Activated CD8-positive, alpha-beta T cell treated with anti-CD3 and anti-CD28 coated beads for 36 hours (primary cell): ENCODE data around the gene DHRS3. TPM values are rescaled to one million over a fixed set of nuclear protein-coding genes. Genes with fewer than 3 reads are reported as not detected.

ENCODE experiments used
- ATAC-seq: fragments of 200-7000 bp; cut with Tn5 transposase; one replicate; pipeline ENCODE4 v1.10.0; 2021; ENCODE audit warnings: mild to moderate bottlenecking, moderate library complexity
- CTCF ChIA-PET: fragments of 350-600 bp; sonication (Branson Sonifier 250); formaldehyde crosslinking; loops from one replicate; lab custom pipeline; 2021; ENCODE audit warnings: antibody characterized with exemption; lab: Charles Lee
- POLR2A ChIA-PET: fragments of 350-600 bp; sonication (Branson Sonifier 250); formaldehyde crosslinking; loops from one replicate; lab custom pipeline; 2021; ENCODE audit warnings: antibody characterized with exemption; lab: Charles Lee
- DNase-seq: peaks from one replicate; pipeline ENCODE4 v3.0.0-alpha.2; 2020
- H3K27ac Mint-ChIP-seq: one replicate; pipeline ENCODE4 v1.8.0; 2021; ENCODE audit warnings: mild to moderate bottlenecking, mixed read lengths
- H3K27me3 Mint-ChIP-seq: one replicate; pipeline ENCODE4 v1.8.0; 2021; ENCODE audit warnings: mixed read lengths
- H3K36me3 Mint-ChIP-seq: one replicate; pipeline ENCODE4 v1.8.0; 2021; ENCODE audit warnings: low read depth, mixed read lengths
- H3K4me1 Mint-ChIP-seq: one replicate; pipeline ENCODE4 v1.8.0; 2021; ENCODE audit warnings: low read depth, mixed read lengths
- H3K4me3 Mint-ChIP-seq: one replicate; pipeline ENCODE4 v1.8.0; 2021; ENCODE audit warnings: mild to moderate bottlenecking, moderate library complexity, mixed read lengths
- H3K9me3 Mint-ChIP-seq: one replicate; pipeline ENCODE4 v1.8.0; 2021; ENCODE audit warnings: mixed read lengths
- intact Hi-C: fragments of 100-400 bp; cut with micrococcal nuclease; formaldehyde crosslinking; loops from one replicate; pipeline ENCODE4 v1.10.0; 2022
- total RNA-seq, 2 experiments: library from RNA; stranded (reverse); gene quantifications; one replicate each; pipeline ENCODE4 v1.2.3, GENCODE V29; 2021
- TF ChIP-seq, protein P1 (sequence below): fragments of 200-600 bp; IDR thresholded peaks from one replicate; pipeline ENCODE4 v1.8.0; 2022; ENCODE audit warnings: antibody characterized with exemption, mild to moderate bottlenecking

The DHRS3 gene
- total RNA-seq, 2 experiments from 2014 or later, result 129 to 135 TPM

DNA sequence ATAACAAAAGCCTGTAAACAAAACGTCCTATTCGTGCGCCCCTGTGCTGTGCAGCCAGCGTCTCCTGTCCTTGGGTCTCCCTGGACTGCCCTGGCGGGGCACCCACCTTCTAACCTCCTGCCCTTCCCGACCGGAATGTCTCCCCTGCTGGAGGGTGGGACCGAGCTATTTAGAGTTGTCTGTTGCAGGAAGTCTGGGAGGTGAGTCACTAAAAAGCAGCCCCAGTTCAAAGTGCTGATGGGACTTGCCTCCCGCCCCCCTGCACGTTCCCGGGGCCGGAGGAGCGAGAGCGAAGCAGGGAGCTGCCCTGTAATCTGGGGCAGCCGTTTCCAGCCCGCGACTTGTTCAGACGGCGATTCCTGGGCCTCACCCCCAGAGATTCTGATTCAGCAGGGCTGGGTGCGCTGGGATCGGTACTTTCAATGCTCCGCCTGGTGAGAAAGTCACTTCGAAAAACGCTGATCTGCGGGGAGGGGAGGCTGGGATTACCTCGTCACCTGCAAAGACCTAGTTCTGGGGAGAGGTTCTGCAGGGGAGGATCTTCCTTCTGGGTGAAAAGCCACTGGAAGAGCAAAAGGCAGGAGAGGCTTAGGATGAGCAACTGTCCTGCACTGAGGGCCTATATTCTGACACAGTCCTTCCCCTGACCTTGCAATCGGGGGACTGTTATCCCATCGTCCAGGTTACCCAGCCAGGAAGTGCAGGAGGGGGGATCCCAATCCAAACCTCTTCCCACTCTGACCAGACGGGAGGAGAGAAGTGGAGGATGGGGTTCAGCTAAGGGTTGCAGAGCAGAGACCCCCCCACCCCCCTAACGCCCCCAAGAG, 1.2 kb upstream of the DHRS3 start:
- Mint-ChIP-seq H3K9me3 (no peaks in the 10 kb centered on the region), H3K27ac (peak overlapping the region; percentile 99), H3K4me1 (peaks cover 39% of the 10 kb centered on the region), H3K4me3 (peak overlapping the region; percentile 96), H3K36me3 (peaks cover 33% of the 10 kb centered on the region), H3K27me3 (no peaks in the 10 kb centered on the region)
- POLR2A ChIA-PET, result interaction anchor here (0.6 to 5.6 kb wide), 17 partner anchors 14 to 325 kb away, joined by 3 to 43 read pairs (median 3); no protein-coding TSS in a partner anchor
- intact Hi-C loops, result loop anchor here (2.0 to 5.0 kb wide), 2 partner anchors 107 to 146 kb away; no protein-coding TSS in a partner anchor
- CTCF ChIA-PET, result interaction anchor here (0.7 to 6.4 kb wide), 29 partner anchors 16 to 494 kb away, joined by 3 to 34 read pairs (median 6); no protein-coding TSS in a partner anchor
- TF ChIP-seq, protein P1, sequence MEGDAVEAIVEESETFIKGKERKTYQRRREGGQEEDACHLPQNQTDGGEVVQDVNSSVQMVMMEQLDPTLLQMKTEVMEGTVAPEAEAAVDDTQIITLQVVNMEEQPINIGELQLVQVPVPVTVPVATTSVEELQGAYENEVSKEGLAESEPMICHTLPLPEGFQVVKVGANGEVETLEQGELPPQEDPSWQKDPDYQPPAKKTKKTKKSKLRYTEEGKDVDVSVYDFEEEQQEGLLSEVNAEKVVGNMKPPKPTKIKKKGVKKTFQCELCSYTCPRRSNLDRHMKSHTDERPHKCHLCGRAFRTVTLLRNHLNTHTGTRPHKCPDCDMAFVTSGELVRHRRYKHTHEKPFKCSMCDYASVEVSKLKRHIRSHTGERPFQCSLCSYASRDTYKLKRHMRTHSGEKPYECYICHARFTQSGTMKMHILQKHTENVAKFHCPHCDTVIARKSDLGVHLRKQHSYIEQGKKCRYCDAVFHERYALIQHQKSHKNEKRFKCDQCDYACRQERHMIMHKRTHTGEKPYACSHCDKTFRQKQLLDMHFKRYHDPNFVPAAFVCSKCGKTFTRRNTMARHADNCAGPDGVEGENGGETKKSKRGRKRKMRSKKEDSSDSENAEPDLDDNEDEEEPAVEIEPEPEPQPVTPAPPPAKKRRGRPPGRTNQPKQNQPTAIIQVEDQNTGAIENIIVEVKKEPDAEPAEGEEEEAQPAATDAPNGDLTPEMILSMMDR, result no peak
- ATAC-seq (peak; percentile 31), DNase-seq (peak; percentile 78)

DNA sequence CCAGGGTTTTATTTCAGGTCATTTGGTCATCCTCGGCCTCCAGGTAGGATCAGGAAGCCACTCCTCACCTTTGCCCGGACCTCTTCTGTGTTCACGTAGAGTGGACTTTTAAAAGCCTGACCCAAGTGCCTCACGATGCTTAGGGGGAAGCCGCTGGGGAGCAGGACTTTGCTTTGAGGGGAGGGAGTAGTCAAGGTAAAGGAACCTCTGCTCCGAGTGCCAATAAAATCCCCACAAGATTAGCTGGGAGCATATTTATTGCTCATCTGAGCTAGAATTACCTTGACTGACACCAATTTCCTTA, 603 bp upstream of the DHRS3 start:
- Mint-ChIP-seq H3K9me3 (no peaks in the 10 kb centered on the region), H3K36me3 (peaks cover 37% of the 10 kb centered on the region), H3K27ac (peak overlapping the region; percentile 99), H3K4me1 (peaks cover 44% of the 10 kb centered on the region), H3K27me3 (no peaks in the 10 kb centered on the region), H3K4me3 (peak overlapping the region; percentile 96)
- intact Hi-C loops, result loop anchor here (2.0 to 5.0 kb wide), 2 partner anchors 106 to 146 kb away; no protein-coding TSS in a partner anchor
- ATAC-seq, result peak; percentile 1
- no peak for DNase-seq
- ChIA-PET POLR2A (interaction anchor here (0.6 to 5.6 kb wide), 13 partner anchors 14 to 324 kb away, joined by 3 to 43 read pairs (median 4); no protein-coding TSS in a partner anchor), CTCF (interaction anchor here (0.7 to 6.4 kb wide), 25 partner anchors 17 to 494 kb away, joined by 3 to 34 read pairs (median 6); no protein-coding TSS in a partner anchor)
- TF ChIP-seq, protein P1, result no peak

DNA sequence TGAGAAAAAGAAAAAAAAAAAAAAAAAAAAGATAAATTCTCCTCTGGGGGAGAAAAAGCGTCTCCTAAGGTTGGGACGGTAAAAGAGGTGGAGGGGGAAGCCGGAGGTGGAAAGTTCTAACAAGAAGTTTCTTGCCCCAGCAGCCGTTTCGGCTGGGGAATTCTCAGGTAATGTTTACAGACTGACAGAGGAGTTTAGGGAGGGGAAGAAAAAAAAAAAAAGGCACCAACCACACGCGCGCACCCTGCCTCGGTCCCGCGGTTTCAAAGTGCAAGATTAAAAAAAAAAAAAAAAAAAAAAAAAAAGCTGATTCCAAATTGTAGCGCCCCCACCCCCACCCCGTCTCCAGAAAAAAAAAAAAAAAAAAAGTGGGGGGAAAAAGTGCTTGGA, 504 bp downstream of the DHRS3 start:
- Mint-ChIP-seq H3K4me3 (peak overlapping the region; percentile 96), H3K36me3 (peaks cover 48% of the 10 kb centered on the region), H3K27me3 (no peaks in the 10 kb centered on the region), H3K27ac (peak overlapping the region; percentile 99), H3K9me3 (no peaks in the 10 kb centered on the region), H3K4me1 (peaks cover 50% of the 10 kb centered on the region)
- ATAC-seq (no peak), DNase-seq (peak; percentile 48)
- ChIA-PET POLR2A (interaction anchor here (0.6 to 5.6 kb wide), 15 partner anchors 8 to 322 kb away, joined by 3 to 43 read pairs (median 4); no protein-coding TSS in a partner anchor), CTCF (interaction anchor here (0.8 to 6.4 kb wide), 14 partner anchors 12 to 491 kb away, joined by 3 to 34 read pairs (median 4); no protein-coding TSS in a partner anchor)
- intact Hi-C loops, result loop anchor here (1.0 to 5.0 kb wide), 2 partner anchors 105 to 179 kb away; no protein-coding TSS in a partner anchor
- TF ChIP-seq, protein P1, result no peak

DNA sequence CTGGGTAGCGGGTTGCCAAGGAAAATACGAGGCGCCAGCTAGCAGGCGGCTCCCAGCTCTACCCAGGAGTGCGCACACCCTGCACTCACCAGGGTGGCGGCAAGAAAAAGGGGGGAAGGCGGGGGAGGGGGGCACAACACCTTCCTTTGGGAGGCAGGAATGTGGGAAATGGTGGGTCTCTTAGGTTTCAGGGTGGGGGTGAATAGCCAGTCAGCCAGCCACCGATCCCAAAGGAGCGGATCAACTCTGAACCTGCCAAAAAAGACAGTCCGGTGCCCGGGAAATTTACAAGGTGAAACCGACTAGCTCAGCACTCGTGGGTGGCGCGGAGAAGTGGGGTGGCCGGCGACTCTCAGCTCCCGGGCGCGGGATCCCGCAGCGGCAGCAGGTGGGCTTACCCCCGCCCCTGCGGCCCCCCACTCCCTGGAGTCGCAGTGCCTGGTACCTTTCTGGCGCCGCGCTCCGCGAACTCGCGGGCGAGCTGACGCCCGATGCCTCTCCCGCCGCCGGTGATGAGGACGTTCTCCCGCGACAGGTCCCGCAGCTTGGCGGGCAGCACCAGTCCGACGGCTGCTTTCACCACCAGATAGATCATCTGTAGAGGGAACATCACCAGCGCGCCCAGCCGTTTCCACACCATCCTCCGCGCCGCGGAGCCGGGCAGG, 1.2 kb downstream of the DHRS3 start:
- H3K36me3 Mint-ChIP-seq, result peaks cover 50% of the 10 kb centered on the region

More for the DNA sequence above, 1.2 kb downstream of the DHRS3 start:
- peak overlapping the region; percentile 96 for H3K4me3 Mint-ChIP-seq
- CTCF ChIA-PET, result interaction anchor here (0.6 to 6.4 kb wide), 10 partner anchors 12 to 299 kb away, joined by 3 to 34 read pairs (median 3); no protein-coding TSS in a partner anchor
- H3K9me3 Mint-ChIP-seq, result no peaks in the 10 kb centered on the region
- H3K4me1 Mint-ChIP-seq, result peaks cover 51% of the 10 kb centered on the region
- intact Hi-C loops, result loop anchor here (1.0 to 5.0 kb wide), 2 partner anchors 105 to 179 kb away; no protein-coding TSS in a partner anchor
- peak overlapping the region; percentile 99 for H3K27ac Mint-ChIP-seq
- ATAC-seq, result no peak
- H3K27me3 Mint-ChIP-seq, result no peaks in the 10 kb centered on the region
- peak; percentile 51 for DNase-seq
- POLR2A ChIA-PET, result interaction anchor here (0.6 to 5.6 kb wide), 15 partner anchors 12 to 709 kb away, joined by 3 to 43 read pairs (median 4); no protein-coding TSS in a partner anchor
- TF ChIP-seq, protein P1, result no peak
